ENCODE results near the gene KRTAP5-3. TPM values are rescaled to one million over a fixed set of nuclear protein-coding genes. Genes with fewer than 3 reads are reported as not detected.
A peak's percentile ranks its signal among the peaks of the same experiment; 100 is the strongest.

KRTAP5-3 gene
- total RNA-seq, 4 donors from 2014 or later, result not detected

DNA sequence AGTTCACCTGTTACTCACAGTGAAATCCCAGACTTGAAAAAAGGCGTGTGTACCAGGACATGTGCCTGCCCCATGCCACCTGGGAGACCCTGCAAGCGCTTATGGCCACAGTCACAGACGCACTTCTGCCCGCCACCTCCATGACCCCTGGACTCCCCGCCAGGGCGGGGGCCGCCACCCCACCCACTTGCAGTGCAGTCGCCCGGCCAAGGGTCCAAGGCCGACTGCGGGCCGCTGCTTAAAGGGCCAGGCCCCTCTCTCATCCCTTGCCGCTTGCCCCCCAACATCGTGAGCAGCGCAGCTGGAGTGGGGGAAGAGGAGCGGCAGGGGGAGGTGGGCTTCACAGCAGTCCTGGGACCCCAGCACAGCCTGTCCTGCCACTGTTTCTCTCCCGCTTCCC is 47.0 kb downstream of the KRTAP5-3 start:
- no peak overlapping the region for H3K4me3 ChIP-seq
- H3K4me1 ChIP-seq, result peaks cover 31 to 47% (median 43%) of the 10 kb centered on the region in 4 donors
- intact Hi-C loops (cut with DNase I; ENCODE audit: low total_unique reads), result loop anchor here (10.0 kb wide), 1 partner anchor 824 kb away; no protein-coding TSS in a partner anchor
- H3K27me3 ChIP-seq, result no peaks in the 10 kb centered on the region
- no peaks in the 10 kb centered on the region for H3K9me3 ChIP-seq
- peak overlapping the region in 2 of 4 donors; percentile 90 to 91 for H3K27ac ChIP-seq
- H3K36me3 ChIP-seq, result peaks cover 0 to 6% (median 0%) of the 10 kb centered on the region in 4 donors
- TF ChIP-seq EP300 (IDR thresholded peaks at IDR 0.05; ENCODE audit: low read depth) (no peak), POLR2AphosphoS5 (IDR thresholded peaks at IDR 0.05) (no peak), POLR2A (IDR thresholded peaks at IDR 0.05) (no peak)
- TF ChIP-seq, protein P1, sequence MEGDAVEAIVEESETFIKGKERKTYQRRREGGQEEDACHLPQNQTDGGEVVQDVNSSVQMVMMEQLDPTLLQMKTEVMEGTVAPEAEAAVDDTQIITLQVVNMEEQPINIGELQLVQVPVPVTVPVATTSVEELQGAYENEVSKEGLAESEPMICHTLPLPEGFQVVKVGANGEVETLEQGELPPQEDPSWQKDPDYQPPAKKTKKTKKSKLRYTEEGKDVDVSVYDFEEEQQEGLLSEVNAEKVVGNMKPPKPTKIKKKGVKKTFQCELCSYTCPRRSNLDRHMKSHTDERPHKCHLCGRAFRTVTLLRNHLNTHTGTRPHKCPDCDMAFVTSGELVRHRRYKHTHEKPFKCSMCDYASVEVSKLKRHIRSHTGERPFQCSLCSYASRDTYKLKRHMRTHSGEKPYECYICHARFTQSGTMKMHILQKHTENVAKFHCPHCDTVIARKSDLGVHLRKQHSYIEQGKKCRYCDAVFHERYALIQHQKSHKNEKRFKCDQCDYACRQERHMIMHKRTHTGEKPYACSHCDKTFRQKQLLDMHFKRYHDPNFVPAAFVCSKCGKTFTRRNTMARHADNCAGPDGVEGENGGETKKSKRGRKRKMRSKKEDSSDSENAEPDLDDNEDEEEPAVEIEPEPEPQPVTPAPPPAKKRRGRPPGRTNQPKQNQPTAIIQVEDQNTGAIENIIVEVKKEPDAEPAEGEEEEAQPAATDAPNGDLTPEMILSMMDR (IDR thresholded peaks at IDR 0.05), result no peak
- DNase-seq, result peak; percentile 8
- WGBS, 2 donors (ENCODE audit: low coverage in 1 of 2), result 91% methylated on average over 17 of the region's 17 CpGs; no CpG with 5 or more reads in 1 of the 2 donors
- in situ Hi-C loops (cut with MboI; ENCODE audit: low pct_ligation_motif_present in 1 of 4, low pct_unique_long_range_greater_than_20kb in 1 of 4, low sequenced_read_pairs in 3 of 4), result no loop called here

DNA sequence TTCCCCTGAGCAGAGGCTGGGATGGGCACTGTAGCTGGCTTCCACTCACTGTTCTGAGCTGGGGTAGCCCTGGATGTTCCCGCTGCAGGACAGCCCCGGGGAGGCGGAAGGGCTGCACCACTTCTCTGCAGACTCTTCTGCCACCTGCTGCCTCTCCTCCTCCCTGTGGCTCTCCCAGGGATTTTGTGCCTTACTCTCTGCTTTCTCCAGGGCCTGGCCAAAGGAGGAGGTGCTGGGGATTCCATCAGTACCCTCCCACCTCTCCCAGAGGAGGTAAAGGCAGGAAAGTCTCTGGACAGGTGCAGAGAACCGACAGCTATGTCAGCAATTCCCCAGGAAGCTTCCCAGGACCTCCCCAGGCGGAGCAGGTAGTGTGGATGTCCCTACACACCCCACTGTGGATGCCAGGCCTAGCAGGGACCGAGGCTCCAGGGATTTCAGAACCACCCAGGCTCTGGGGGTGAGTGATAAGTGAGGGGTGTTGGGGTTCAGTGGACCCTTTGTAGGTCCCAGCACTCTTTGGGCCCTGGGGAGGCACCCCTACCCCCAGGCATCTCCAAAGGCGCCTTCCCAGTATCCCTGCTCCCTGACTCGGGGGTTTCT is 47.5 kb downstream of the KRTAP5-3 start:
- no peak for DNase-seq
- H3K36me3 ChIP-seq, result peaks cover 0 to 6% (median 0%) of the 10 kb centered on the region in 4 donors
- WGBS, 2 donors (ENCODE audit: low coverage in 1 of 2), result 82% methylated on average over 8 of the region's 8 CpGs; no CpG with 5 or more reads in 1 of the 2 donors
- in situ Hi-C loops (cut with MboI; ENCODE audit: low pct_ligation_motif_present in 1 of 4, low pct_unique_long_range_greater_than_20kb in 1 of 4, low sequenced_read_pairs in 3 of 4) (no loop called here), intact Hi-C loops (cut with DNase I; ENCODE audit: low total_unique reads) (loop anchor here (10.0 kb wide), 1 partner anchor 824 kb away; no protein-coding TSS in a partner anchor)
- H3K27me3 ChIP-seq, result no peaks in the 10 kb centered on the region
- H3K4me3 ChIP-seq, result no peak overlapping the region
- TF ChIP-seq POLR2A (IDR thresholded peaks at IDR 0.05), result no peak
- TF ChIP-seq, protein P1 (IDR thresholded peaks at IDR 0.05), result no peak
- peak overlapping the region; percentile 84 to 98 (median 90) for H3K27ac ChIP-seq
- no peaks in the 10 kb centered on the region for H3K9me3 ChIP-seq
- H3K4me1 ChIP-seq, result peaks cover 31 to 47% (median 43%) of the 10 kb centered on the region in 4 donors

DNA sequence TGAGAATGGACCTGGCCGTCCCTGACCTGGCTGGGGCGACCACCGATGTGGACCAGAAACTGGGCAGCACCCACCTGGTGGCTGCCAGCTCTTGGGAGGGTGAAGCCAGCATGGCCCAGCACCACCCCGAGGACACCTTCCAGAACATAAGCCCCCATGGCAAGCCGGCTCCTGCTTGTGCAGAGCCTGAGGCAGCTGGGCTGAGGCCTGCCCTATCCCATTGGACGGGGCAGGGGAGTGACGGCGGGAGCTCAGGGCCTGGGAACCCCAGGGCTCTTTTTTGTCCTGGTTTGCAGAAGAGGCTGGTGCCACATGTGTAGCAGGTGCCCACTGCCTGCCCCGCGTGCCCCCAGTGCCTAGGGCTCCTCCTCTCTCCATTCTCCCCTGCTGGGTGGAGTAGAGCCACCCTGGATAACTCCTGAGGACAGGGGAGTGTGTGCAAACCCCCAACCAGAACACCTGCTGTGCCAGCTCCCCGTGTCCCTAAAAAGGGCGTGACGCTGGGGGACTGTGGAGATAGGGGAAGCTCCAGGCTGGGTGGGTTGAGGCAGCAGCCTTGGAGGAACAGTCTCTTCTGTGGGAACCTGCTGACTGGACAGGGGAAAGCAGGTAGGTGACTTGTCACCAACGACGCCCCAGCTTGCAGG is 48.1 kb downstream of the KRTAP5-3 start:
- WGBS, 2 donors (ENCODE audit: low coverage in 1 of 2), result 83% methylated on average over 15 of the region's 15 CpGs; no CpG with 5 or more reads in 1 of the 2 donors
- DNase-seq, result no peak
- H3K27ac ChIP-seq, result peak overlapping the region; percentile 84 to 98 (median 90)

More for the DNA sequence above, 48.1 kb downstream of the KRTAP5-3 start:
- Histone ChIP-seq H3K9me3 (no peaks in the 10 kb centered on the region), H3K27me3 (no peaks in the 10 kb centered on the region), H3K4me1 (peaks cover 33 to 49% (median 41%) of the 10 kb centered on the region in 4 donors), H3K36me3 (peaks cover 0 to 6% (median 0%) of the 10 kb centered on the region in 4 donors), H3K4me3 (no peak overlapping the region)
- intact Hi-C loops (cut with DNase I; ENCODE audit: low total_unique reads) (loop anchor here (10.0 kb wide), 1 partner anchor 825 kb away; no protein-coding TSS in a partner anchor), in situ Hi-C loops (cut with MboI; ENCODE audit: low pct_ligation_motif_present in 1 of 4, low pct_unique_long_range_greater_than_20kb in 1 of 4, low sequenced_read_pairs in 3 of 4) (no loop called here)
- no peak for TF ChIP-seq POLR2A (IDR thresholded peaks at IDR 0.05)
- TF ChIP-seq, protein P1 (IDR thresholded peaks at IDR 0.05), result no peak
- no peak for TF ChIP-seq EP300 (IDR thresholded peaks at IDR 0.05; ENCODE audit: low read depth)
- no peak for TF ChIP-seq POLR2AphosphoS5 (IDR thresholded peaks at IDR 0.05)
